B cell (primary cell): Measurements from ENCODE around the gene UTS2B. TPM values are rescaled to one million over a fixed set of nuclear protein-coding genes. Genes with fewer than 3 reads are reported as not detected.

Source experiments
- ATAC-seq: fragments of 200-7000 bp; cut with Tn5 transposase; one replicate; pipeline ENCODE4 v1.10.0; 2021; ENCODE audit warnings: low read depth, mild to moderate bottlenecking, moderate number of reproducible peaks, moderate library complexity
- CTCF ChIA-PET: fragments of 350-600 bp; sonication (Branson Sonifier 250); formaldehyde crosslinking; loops from one replicate; lab custom pipeline; 2021; ENCODE audit warnings: antibody characterized with exemption, inconsistent platforms; lab: Charles Lee
- POLR2A ChIA-PET: fragments of 350-600 bp; sonication (Branson Sonifier 250); formaldehyde crosslinking; loops from one replicate; lab custom pipeline; 2021; ENCODE audit warnings: antibody characterized with exemption; lab: Charles Lee
- DNase-seq: peaks from one replicate; pipeline ENCODE4 v3.0.0; 2013
- H2AFZ ChIP-seq: 2 replicates; pipeline ENCODE4 v1.6.1; 2012; ENCODE audit warnings: mild to moderate bottlenecking, low read depth, low read length; ENCODE audit not compliant: insufficient read depth, poor library complexity, severe bottlenecking
- H3K27ac ChIP-seq, 2 donors: 1 replicate in 1 of 2; 2 replicates in 1 of 2; pipeline ENCODE4 v1.5.1; 2012 to 2013; ENCODE audit warnings: low read length in 2 of 2, mild to moderate bottlenecking in 2 of 2, moderate library complexity in 1 of 2
- H3K27me3 ChIP-seq, 4 experiments: fragments of 200-600 bp in 1 of 4; sonication (generic) in 1 of 4; replicated peaks in 1 of 4; 1 replicate in 2 of 4; 2 replicates in 2 of 4; pipeline versions ENCODE4 v1.6.1 to v1.7.0; 2013 to 2016; ENCODE audit warnings: low read length in 3 of 4, mild to moderate bottlenecking in 2 of 4, mixed read lengths in 1 of 4, moderate library complexity in 1 of 4; ENCODE audit not compliant: insufficient read depth in 4 of 4, control insufficient read depth in 3 of 4; ENCODE audit errors: control extremely low read depth in 1 of 4
- H3K36me3 ChIP-seq, 2 experiments: replicated peaks in 1 of 2; 1 replicate in 1 of 2; 2 replicates in 1 of 2; pipeline versions ENCODE4 v1.6.1 to v1.7.1; 2013; ENCODE audit warnings: low read length in 1 of 2; ENCODE audit not compliant: insufficient read depth in 2 of 2, control insufficient read depth in 1 of 2; ENCODE audit errors: control extremely low read depth in 1 of 2, extremely low read depth in 1 of 2
- H3K4me1 ChIP-seq, 2 donors: fragments of 200-600 bp in 1 of 2; sonication (generic) in 1 of 2; 1 replicate in 1 of 2; 2 replicates in 1 of 2; pipeline versions ENCODE4 v1.5.1 to v1.6.1; 2013 to 2017; ENCODE audit warnings: low read length in 2 of 2; ENCODE audit not compliant: control insufficient read depth in 2 of 2, insufficient read depth in 2 of 2
- H3K4me2 ChIP-seq: replicated peaks from 2 replicates; pipeline ENCODE3; 2012; ENCODE audit warnings: mild to moderate bottlenecking, low read depth, low read length; ENCODE audit not compliant: poor library complexity, severe bottlenecking
- H3K4me3 ChIP-seq, 5 experiments: fragments of 200-600 bp in 1 of 5; sonication (generic) in 1 of 5; 1 replicate in 3 of 5; 2 replicates in 2 of 5; pipeline versions ENCODE4 v1.5.1 to v1.7.0; 2011 to 2016; ENCODE audit warnings: low read length in 4 of 5, mild to moderate bottlenecking in 4 of 5, low read depth in 2 of 5, control low read depth in 1 of 5, moderate library complexity in 1 of 5; ENCODE audit not compliant: insufficient read depth in 1 of 5; ENCODE audit errors: control extremely low read depth in 1 of 5, extremely low read depth in 1 of 5
- H3K79me2 ChIP-seq: fragments of 200-600 bp; sonication (generic); one replicate; pipeline ENCODE4 v1.6.0; 2016; ENCODE audit warnings: low read length; ENCODE audit not compliant: control insufficient read depth, insufficient read depth
- H3K9ac ChIP-seq: fragments of 200-600 bp; sonication (generic); 2 replicates; pipeline ENCODE4 v1.6.1; 2017; ENCODE audit warnings: mild to moderate bottlenecking, low read length, moderate library complexity
- H3K9me3 ChIP-seq, 3 donors: one replicate each; pipeline versions ENCODE4 v1.6.1 to v1.7.1; 2013; ENCODE audit warnings: low read length in 2 of 3; ENCODE audit not compliant: control insufficient read depth in 2 of 3, insufficient read depth in 1 of 3; ENCODE audit errors: control extremely low read depth in 1 of 3
- H4K20me1 ChIP-seq: 2 replicates; pipeline ENCODE4 v1.6.0; 2012; ENCODE audit warnings: mild to moderate bottlenecking, low read length; ENCODE audit not compliant: insufficient read depth, control insufficient read depth, poor library complexity, severe bottlenecking
- H3K27ac Mint-ChIP-seq: one replicate; pipeline ENCODE4 v1.8.0; 2021; ENCODE audit warnings: mixed read lengths
- H3K27me3 Mint-ChIP-seq: one replicate; pipeline ENCODE4 v1.8.0; 2021; ENCODE audit warnings: mixed read lengths
- H3K4me1 Mint-ChIP-seq: one replicate; pipeline ENCODE4 v1.8.0; 2021; ENCODE audit warnings: mixed read lengths
- H3K4me3 Mint-ChIP-seq: one replicate; pipeline ENCODE4 v1.8.0; 2021; ENCODE audit warnings: mixed read lengths
- H3K9me3 Mint-ChIP-seq: one replicate; pipeline ENCODE4 v1.8.0; 2022; ENCODE audit warnings: mixed read lengths; ENCODE audit not compliant: insufficient read depth
- EZH2 ChIP-seq: IDR thresholded peaks from 2 replicates; pipeline ENCODE4 v1.6.1; 2012; ENCODE audit warnings: borderline replicate concordance, low read depth, mild to moderate bottlenecking, moderate library complexity, low read length; ENCODE audit not compliant: insufficient read depth, poor library complexity, severe bottlenecking
- WGBS: methylation state at CpG from one replicate; pipeline ENCODE4 v1.1.5; 2013; ENCODE audit warnings: missing lambda C conversion rate; ENCODE audit not compliant: insufficient coverage; 5-methylcytosine and 5-hydroxymethylcytosine counted together
- intact Hi-C: fragments of 100-400 bp; cut with micrococcal nuclease; formaldehyde crosslinking; loops from one replicate; pipeline ENCODE4 v1.10.0; 2022
- polyA minus RNA-seq: library from RNA; depleted of rRNA, polyadenylated mRNA; stranded (reverse); fragments of >200 nt; gene quantifications from 2 replicates; pipeline ENCODE4 v1.2.3, GENCODE V29; 2012
- polyA plus RNA-seq: library from polyadenylated mRNA; depleted of rRNA; stranded (reverse); fragments of >200 nt; gene quantifications from 2 replicates; pipeline ENCODE4 v1.2.3, GENCODE V29; 2012
- total RNA-seq, 2 donors: library from RNA; stranded (reverse); fragments of 120-200 nt in 1 of 2; gene quantifications; 1 replicate in 1 of 2; 2 replicates in 1 of 2; pipeline versions ENCODE4 v1.2.3 to v1.2.4, GENCODE V29; 2013 to 2022
- TF ChIP-seq, protein P1 (sequence below): fragments of 200-600 bp; IDR thresholded peaks from one replicate; pipeline ENCODE4 v1.8.0; 2022; ENCODE audit warnings: antibody characterized with exemption, mild to moderate bottlenecking

UTS2B gene, protein sequence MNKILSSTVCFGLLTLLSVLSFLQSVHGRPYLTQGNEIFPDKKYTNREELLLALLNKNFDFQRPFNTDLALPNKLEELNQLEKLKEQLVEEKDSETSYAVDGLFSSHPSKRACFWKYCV
- total RNA-seq (1.5 and 1.8 TPM in 2 replicates), polyA plus RNA-seq (0.94 and 2.0 TPM in 2 replicates), polyA minus RNA-seq (1.8 and 2.9 TPM in 2 replicates)
- total RNA-seq (2013), result 3.4 TPM

DNA sequence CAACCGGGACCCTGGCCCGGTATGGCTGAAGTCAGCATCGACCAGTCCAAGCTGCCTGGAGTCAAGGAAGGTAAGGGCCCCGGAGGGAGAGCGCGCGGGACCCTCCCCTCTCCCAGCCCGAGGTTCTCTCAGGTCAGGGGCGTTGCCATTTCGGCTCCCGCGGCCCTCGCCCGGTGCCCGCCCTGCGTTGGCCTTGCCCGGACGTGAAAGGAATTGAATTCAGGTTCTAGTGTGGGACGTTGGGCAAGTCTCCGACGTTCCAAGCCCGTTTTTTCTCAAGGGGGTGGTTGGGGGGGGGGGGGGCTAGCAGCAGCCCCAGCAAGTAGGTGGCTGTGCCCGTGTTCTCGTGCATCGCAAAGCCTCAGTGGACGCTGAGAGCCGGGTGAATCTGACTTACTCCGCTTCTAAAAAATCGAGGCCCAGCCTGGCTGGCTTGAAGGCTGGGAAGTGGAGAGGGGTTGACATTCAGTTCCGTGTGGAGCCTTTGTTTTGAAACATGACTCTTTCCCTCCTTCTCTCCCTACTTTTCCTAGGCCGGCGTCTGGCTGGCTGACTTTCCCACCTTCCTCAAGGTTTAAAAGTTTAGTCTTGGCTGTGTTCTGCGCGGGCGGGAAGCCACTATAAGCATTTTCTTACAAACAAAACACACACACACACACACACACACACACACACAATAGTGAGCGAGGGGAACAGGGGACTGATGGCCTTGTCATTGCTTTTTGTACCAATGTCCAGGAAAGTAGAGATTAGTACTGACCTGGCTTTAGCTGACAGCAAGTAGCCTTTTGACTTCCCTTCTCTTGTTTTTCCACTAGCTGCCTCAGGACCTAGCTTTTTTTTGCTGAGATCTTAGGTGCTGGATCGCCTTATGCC is at the start of gene UTS2B:
UTS2B (minus strand) TSS at position 873 of the 876 bp plus-strand sequence. CDS start 48,337 bp downstream, outside the sequence.
- ATAC-seq (peak; percentile 28), DNase-seq (no peak)
- Histone ChIP-seq H3K27me3 (no peaks in the 10 kb centered on the region), H3K36me3 (no peaks in the 10 kb centered on the region), H3K4me3 (peak within 1 kb of the TSS; percentile 53 to 96 (median 89)), H3K9ac (peak within 1 kb of the TSS; percentile 97), H3K9me3 (no peaks in the 10 kb centered on the region), H4K20me1 (no peaks in the 10 kb centered on the region), H3K4me1 (peaks cover 46 to 56% of the 10 kb centered on the region in 2 donors), H2AFZ (peak within 1 kb of the TSS; percentile 85), H3K27ac (peak within 1 kb of the TSS; percentile 89 to 95), H3K4me2 (peak within 1 kb of the TSS; percentile 79), H3K79me2 (peaks cover 57% of the 10 kb centered on the region)
- POLR2A ChIA-PET, result interaction anchor here (0.6 to 1.8 kb wide), 4 partner anchors 10 to 86 kb away, joined by 3 to 7 read pairs (median 4); no protein-coding TSS in a partner anchor
- CTCF ChIA-PET, result interaction anchor here (1.0 to 3.6 kb wide), 7 partner anchors 7 to 85 kb away, joined by 3 to 12 read pairs (median 3); no protein-coding TSS in a partner anchor
- Mint-ChIP-seq H3K27me3 (no peaks in the 10 kb centered on the region), H3K4me1 (peaks cover 57% of the 10 kb centered on the region), H3K27ac (peak within 1 kb of the TSS; percentile 93), H3K4me3 (peak within 1 kb of the TSS; percentile 97), H3K9me3 (no peaks in the 10 kb centered on the region)
- intact Hi-C loops, result loop anchor here (1.0 to 5.0 kb wide), 4 partner anchors 9 to 86 kb away; no protein-coding TSS in a partner anchor
- no peak for TF ChIP-seq EZH2
- TF ChIP-seq, protein P1, sequence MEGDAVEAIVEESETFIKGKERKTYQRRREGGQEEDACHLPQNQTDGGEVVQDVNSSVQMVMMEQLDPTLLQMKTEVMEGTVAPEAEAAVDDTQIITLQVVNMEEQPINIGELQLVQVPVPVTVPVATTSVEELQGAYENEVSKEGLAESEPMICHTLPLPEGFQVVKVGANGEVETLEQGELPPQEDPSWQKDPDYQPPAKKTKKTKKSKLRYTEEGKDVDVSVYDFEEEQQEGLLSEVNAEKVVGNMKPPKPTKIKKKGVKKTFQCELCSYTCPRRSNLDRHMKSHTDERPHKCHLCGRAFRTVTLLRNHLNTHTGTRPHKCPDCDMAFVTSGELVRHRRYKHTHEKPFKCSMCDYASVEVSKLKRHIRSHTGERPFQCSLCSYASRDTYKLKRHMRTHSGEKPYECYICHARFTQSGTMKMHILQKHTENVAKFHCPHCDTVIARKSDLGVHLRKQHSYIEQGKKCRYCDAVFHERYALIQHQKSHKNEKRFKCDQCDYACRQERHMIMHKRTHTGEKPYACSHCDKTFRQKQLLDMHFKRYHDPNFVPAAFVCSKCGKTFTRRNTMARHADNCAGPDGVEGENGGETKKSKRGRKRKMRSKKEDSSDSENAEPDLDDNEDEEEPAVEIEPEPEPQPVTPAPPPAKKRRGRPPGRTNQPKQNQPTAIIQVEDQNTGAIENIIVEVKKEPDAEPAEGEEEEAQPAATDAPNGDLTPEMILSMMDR, result no peak
- 6% methylated on average over 25 of the region's 37 CpGs for WGBS
